HepG2 (cell line): ENCODE data around the gene PTCD1. TPM values are rescaled to one million over a fixed set of nuclear protein-coding genes. Genes with fewer than 3 reads are reported as not detected.

Experiments used
- ADNP ChIP-seq: sonication (generic); formaldehyde crosslinking; IDR thresholded peaks from 2 replicates; pipeline ENCODE4 v1.4.0; 2020; ENCODE audit warnings: missing genetic modification reagents
- CSRNP2 ChIP-seq: sonication (generic); formaldehyde crosslinking; conservative IDR thresholded peaks from 2 replicates; pipeline ENCODE4 v1.8.0; 2022; ENCODE audit warnings: low read depth, missing genetic modification reagents
- ELF4 ChIP-seq: sonication (generic); formaldehyde crosslinking; IDR thresholded peaks from 2 replicates; pipeline ENCODE4 v1.5.0; 2020; ENCODE audit warnings: missing genetic modification reagents, mild to moderate bottlenecking, moderate library complexity, borderline replicate concordance
- FOXA3 ChIP-seq: IDR thresholded peaks from 2 replicates; pipeline ENCODE4 v1.6.1; 2016; ENCODE audit warnings: missing genetic modification reagents, missing compliant biosample characterization
- FOXK2 ChIP-seq: fragments of 450-650 bp; IDR thresholded peaks from 2 replicates; pipeline ENCODE4 v1.6.1; 2016
- IRF9 ChIP-seq: sonication (generic); formaldehyde crosslinking; IDR thresholded peaks from 2 replicates; pipeline ENCODE4 v1.8.0; 2022; ENCODE audit warnings: missing genetic modification reagents, mild to moderate bottlenecking, borderline replicate concordance
- KAT8 ChIP-seq: IDR thresholded peaks from 2 replicates; pipeline ENCODE4 v1.6.1; 2016; ENCODE audit warnings: missing genetic modification reagents, missing compliant biosample characterization
- NCOR1 ChIP-seq: fragments of 200-600 bp; sonication (generic); IDR thresholded peaks from 2 replicates; pipeline ENCODE4 v1.7.0; 2017; ENCODE audit warnings: antibody characterized with exemption, low read length, borderline replicate concordance
- NR0B2 ChIP-seq: sonication (generic); formaldehyde crosslinking; IDR thresholded peaks from 2 replicates; pipeline ENCODE4 v1.4.0; 2020; ENCODE audit warnings: mild to moderate bottlenecking, missing genetic modification reagents
- POLR2A ChIP-seq, 2 experiments: IDR thresholded peaks; 2 replicates each; pipeline ENCODE4 v1.6.1; 2011; ENCODE audit warnings: low read depth in 2 of 2, low read length in 2 of 2, mild to moderate bottlenecking in 1 of 2, moderate library complexity in 1 of 2; ENCODE audit not compliant: insufficient read depth in 1 of 2
- THYN1 ChIP-seq: sonication (generic); formaldehyde crosslinking; IDR thresholded peaks from 2 replicates; pipeline ENCODE4 v1.8.1; 2023; ENCODE audit warnings: low read depth, mild to moderate bottlenecking, moderate library complexity, missing genetic modification reagents, borderline replicate concordance
- ZBTB38 ChIP-seq: sonication (generic); formaldehyde crosslinking; IDR thresholded peaks from 2 replicates; pipeline ENCODE4 v1.5.1; 2020; ENCODE audit warnings: mild to moderate bottlenecking, missing genetic modification reagents
- ZBTB40 ChIP-seq, 2 experiments: fragments of 450-650 bp in 1 of 2; sonication (generic) in 1 of 2; formaldehyde crosslinking in 1 of 2; IDR thresholded peaks; 2 replicates each; pipeline versions ENCODE4 v1.6.1 to v1.8.0; 2016 to 2022; ENCODE audit warnings: antibody characterized with exemption in 1 of 2, mild to moderate bottlenecking in 1 of 2, missing genetic modification reagents in 1 of 2
- ZNF205 ChIP-seq: IDR thresholded peaks from 2 replicates; pipeline ENCODE4 v1.6.1; 2018; ENCODE audit warnings: missing biosample characterization, missing genetic modification reagents
- ZNF615 ChIP-seq: sonication (generic); formaldehyde crosslinking; IDR thresholded peaks from 2 replicates; pipeline ENCODE4 v1.5.0; 2020; ENCODE audit warnings: mild to moderate bottlenecking, missing genetic modification reagents, borderline replicate concordance
- ZNF839 ChIP-seq: sonication (generic); formaldehyde crosslinking; IDR thresholded peaks from 2 replicates; pipeline ENCODE4 v1.4.0; 2020; ENCODE audit warnings: missing genetic modification reagents, mild to moderate bottlenecking, borderline replicate concordance
- ZSCAN12 ChIP-seq: sonication (generic); formaldehyde crosslinking; IDR thresholded peaks from 2 replicates; pipeline ENCODE4 v1.9.0; 2021; ENCODE audit warnings: mild to moderate bottlenecking, missing genetic modification reagents
- polyA plus RNA-seq, 8 experiments: library from polyadenylated mRNA; depleted of rRNA in 3 of 8; stranded (reverse) in 7 of 8; unstranded in 1 of 8; fragments of >200 nt; fragmentation: Illumina TruSeq in 4 of 8; extraction: Trizol in 4 of 8; gene quantifications; 2 replicates each; pipeline versions ENCODE4 v1.2.1 to v1.2.3, GENCODE V29; 2011 to 2016; ENCODE audit warnings: low read depth in 4 of 8, missing spikeins in 1 of 8, mixed read lengths in 1 of 8; ENCODE audit not compliant: insufficient read depth in 1 of 8
- total RNA-seq, 5 experiments: library from RNA; depleted of rRNA; stranded (reverse); fragments of >200 nt; fragmentation: Illumina TruSeq; extraction: Trizol; gene quantifications; 2 replicates each; pipeline ENCODE4 v1.2.3, GENCODE V29; 2016; ENCODE audit warnings: low read depth in 1 of 5

The PTCD1 gene
- total and polyA plus RNA-seq, 2 of the 13 experiments (the other 11 are each of a cell fraction or from before 2014, with no cell fraction given), result 3.0 to 8.4 TPM

- no peak for TF ChIP-seq CSRNP2
- TF ChIP-seq ZSCAN12 (CRISPR knock-in tag), result no peak
- TF ChIP-seq ADNP, result no peak
- no peak for TF ChIP-seq FOXK2
- TF ChIP-seq ZNF839, result no peak
- no peak for TF ChIP-seq KAT8 (CRISPR knock-in tag)
- TF ChIP-seq THYN1, result no peak
- no peak; the same call in 1 of the 2 replicates for TF ChIP-seq NCOR1
- no peak for TF ChIP-seq ZNF615 (CRISPR knock-in tag)
- peak in 1 of 2 experiments; percentile 21; a peak in 1 of 4 replicates for TF ChIP-seq POLR2A (IDR thresholded peaks at IDR 0.05; ENCODE audit: insufficient read depth in 1 of 2, low read depth in 2 of 2, low read length in 2 of 2)
- TF ChIP-seq FOXA3 (CRISPR knock-in tag), result 0 out of 2 replicates have a peak, but pooled peaks have one; percentile 10
- 0 out of 2 replicates have a peak, but pooled peaks have one; percentile 9 for TF ChIP-seq IRF9 (CRISPR knock-in tag)
- 0 out of 2 replicates have a peak, but pooled peaks have one; percentile 15 for TF ChIP-seq ZBTB38 (CRISPR knock-in tag)
- TF ChIP-seq ZNF205 (CRISPR knock-in tag), result no peak
- TF ChIP-seq NR0B2 (CRISPR knock-in tag), result no peak
- no peak for TF ChIP-seq ZBTB40 (IDR thresholded peaks at IDR 0.05)
- no peak for TF ChIP-seq ZBTB40 (CRISPR knock-in tag; IDR thresholded peaks at IDR 0.05)
- no peak for TF ChIP-seq ELF4 (CRISPR knock-in tag)
These were observed 57.6 kb downstream of the PTCD1 start (continued) for GRCh38 chr7:99380823-99381663.
